Measurements from ENCODE around the gene SPOCD1. TPM values are rescaled to one million over a fixed set of nuclear protein-coding genes. Genes with fewer than 3 reads are reported as not detected.
A peak's percentile ranks its signal among the peaks of the same experiment; 100 is the strongest.

The SPOCD1 gene
- total and polyA plus RNA-seq, 10 donors, result 0.74 to 5.0 (median 3.0) TPM

GRCh38 chr1:31855038-31855845 lies 39.4 kb upstream of the SPOCD1 start:
- Histone ChIP-seq H3K4me1 (no peaks in the 10 kb centered on the region), H3K36me3 (no peaks in the 10 kb centered on the region), H3K4me3 (no peak overlapping the region), H3K27ac (no peak overlapping the region), H3K9me3 (no peaks in the 10 kb centered on the region), H3K27me3 (replicated peaks in 1 of 7) (no peaks in the 10 kb centered on the region)
- TF ChIP-seq POLR2AphosphoS5 (IDR thresholded peaks at IDR 0.05) (no peak), POLR2A (IDR thresholded peaks at IDR 0.05) (no peak)
- TF ChIP-seq, protein P1, sequence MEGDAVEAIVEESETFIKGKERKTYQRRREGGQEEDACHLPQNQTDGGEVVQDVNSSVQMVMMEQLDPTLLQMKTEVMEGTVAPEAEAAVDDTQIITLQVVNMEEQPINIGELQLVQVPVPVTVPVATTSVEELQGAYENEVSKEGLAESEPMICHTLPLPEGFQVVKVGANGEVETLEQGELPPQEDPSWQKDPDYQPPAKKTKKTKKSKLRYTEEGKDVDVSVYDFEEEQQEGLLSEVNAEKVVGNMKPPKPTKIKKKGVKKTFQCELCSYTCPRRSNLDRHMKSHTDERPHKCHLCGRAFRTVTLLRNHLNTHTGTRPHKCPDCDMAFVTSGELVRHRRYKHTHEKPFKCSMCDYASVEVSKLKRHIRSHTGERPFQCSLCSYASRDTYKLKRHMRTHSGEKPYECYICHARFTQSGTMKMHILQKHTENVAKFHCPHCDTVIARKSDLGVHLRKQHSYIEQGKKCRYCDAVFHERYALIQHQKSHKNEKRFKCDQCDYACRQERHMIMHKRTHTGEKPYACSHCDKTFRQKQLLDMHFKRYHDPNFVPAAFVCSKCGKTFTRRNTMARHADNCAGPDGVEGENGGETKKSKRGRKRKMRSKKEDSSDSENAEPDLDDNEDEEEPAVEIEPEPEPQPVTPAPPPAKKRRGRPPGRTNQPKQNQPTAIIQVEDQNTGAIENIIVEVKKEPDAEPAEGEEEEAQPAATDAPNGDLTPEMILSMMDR (IDR thresholded peaks at IDR 0.05 in 8 of 11, conservative IDR thresholded peaks at IDR 0.05 in 3 of 11), result no peak
- intact Hi-C loops (cut with DNase I; ENCODE audit: low total_unique reads), result no loop called here
- DNase-seq, result no peak
- WGBS, 5 donors, result 78 to 91% (median 85%) methylated on average over 12 of the region's 12 CpGs

DNA sequence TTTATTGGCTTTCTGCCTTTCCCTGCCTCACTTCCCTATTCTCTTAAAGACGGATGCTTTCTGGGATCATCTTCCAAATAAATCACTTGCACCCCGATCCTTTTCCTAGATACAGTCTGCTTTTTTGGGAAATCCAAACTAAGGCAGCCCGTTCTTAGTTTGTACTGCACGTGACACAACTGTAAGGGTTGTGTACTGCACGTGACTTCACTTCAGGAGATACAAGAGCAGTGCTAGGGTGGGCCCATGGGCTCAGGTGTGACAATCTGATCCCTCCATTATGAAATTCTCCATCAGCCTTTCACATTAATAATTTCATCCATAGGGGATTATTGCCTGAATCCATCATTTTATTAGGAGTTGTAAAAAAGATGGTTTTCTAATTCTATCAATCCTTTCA lies 33.8 kb upstream of the SPOCD1 start:
- 82 to 96% (median 91%) methylated on average over 5 of the region's 5 CpGs for WGBS, 5 donors
- Histone ChIP-seq H3K27me3 (replicated peaks in 1 of 7) (no peaks in the 10 kb centered on the region), H3K4me3 (no peak overlapping the region), H3K9me3 (no peaks in the 10 kb centered on the region), H3K27ac (no peak overlapping the region), H3K36me3 (no peaks in the 10 kb centered on the region), H3K4me1 (peaks cover 2 to 26% (median 16%) of the 10 kb centered on the region in 6 donors)
- DNase-seq, result no peak
- TF ChIP-seq, protein P1 (IDR thresholded peaks at IDR 0.05 in 8 of 11, conservative IDR thresholded peaks at IDR 0.05 in 3 of 11), result no peak
- TF ChIP-seq POLR2AphosphoS5 (IDR thresholded peaks at IDR 0.05) (no peak), POLR2A (IDR thresholded peaks at IDR 0.05) (no peak)
- intact Hi-C loops (cut with DNase I; ENCODE audit: low total_unique reads), result no loop called here

GRCh38 chr1:31848381-31848897 lies 32.6 kb upstream of the SPOCD1 start:
- Histone ChIP-seq H3K9me3 (no peaks in the 10 kb centered on the region), H3K27me3 (replicated peaks in 1 of 7) (no peaks in the 10 kb centered on the region), H3K4me1 (peaks cover 2 to 32% (median 16%) of the 10 kb centered on the region in 6 donors), H3K27ac (peak overlapping the region in 5 of 8 donors; percentile 14 to 75 (median 47)), H3K36me3 (no peaks in the 10 kb centered on the region), H3K4me3 (peak overlapping the region in 1 of 8 donors; percentile 48)
- TF ChIP-seq POLR2AphosphoS5 (IDR thresholded peaks at IDR 0.05), result peak in 2 of 3 donors; percentile 10 to 42
- no peak for TF ChIP-seq POLR2A (IDR thresholded peaks at IDR 0.05)
- TF ChIP-seq, protein P1 (IDR thresholded peaks at IDR 0.05 in 8 of 11, conservative IDR thresholded peaks at IDR 0.05 in 3 of 11), result no peak
- DNase-seq, result peak; percentile 82
- intact Hi-C loops (cut with DNase I; ENCODE audit: low total_unique reads), result no loop called here
- WGBS, 5 donors, result 13 to 50% (median 26%) methylated on average over 10 to 11 of the region's 11 CpGs

- Histone ChIP-seq H3K4me1 (peaks cover 2 to 37% (median 18%) of the 10 kb centered on the region in 6 donors), H3K27me3 (replicated peaks in 1 of 7) (no peaks in the 10 kb centered on the region), H3K4me3 (no peak overlapping the region), H3K36me3 (no peaks in the 10 kb centered on the region), H3K27ac (peak overlapping the region in 1 of 8 donors; percentile 17), H3K9me3 (no peaks in the 10 kb centered on the region)
- TF ChIP-seq, protein P1 (IDR thresholded peaks at IDR 0.05 in 8 of 11, conservative IDR thresholded peaks at IDR 0.05 in 3 of 11), result no peak
- no peak for TF ChIP-seq POLR2A (IDR thresholded peaks at IDR 0.05)
- TF ChIP-seq POLR2AphosphoS5 (IDR thresholded peaks at IDR 0.05), result no peak
- no peak for DNase-seq
- intact Hi-C loops (cut with DNase I; ENCODE audit: low total_unique reads), result no loop called here
These were observed 30.7 kb upstream of the SPOCD1 start for GRCh38 chr1:31846484-31846883.

Data from spleen (tissue), 11 donors.